ENCODE measurements around the gene USP44.

GRCh38 chr12:95487024-95487423 lies 64.3 kb downstream of the USP44 start:
- no peak for TF ChIP-seq CTCF (IDR thresholded peaks at IDR 0.05)
- TF ChIP-seq POLR2A (IDR thresholded peaks at IDR 0.05): no peak
- TF ChIP-seq POLR2AphosphoS5 (IDR thresholded peaks at IDR 0.05; ENCODE audit: insufficient read depth in 1 of 2, low read depth in 1 of 2): no peak

Measured in vagina (tissue), 2 donors.